Measurements from ENCODE around the gene PCDHA10.
"Not testable (repeated sequence)": the region's sequence is repeated elsewhere in the genome, so short reads cannot be mapped to it uniquely, and the experiment has no call there.

Gene PCDHA10, protein sequence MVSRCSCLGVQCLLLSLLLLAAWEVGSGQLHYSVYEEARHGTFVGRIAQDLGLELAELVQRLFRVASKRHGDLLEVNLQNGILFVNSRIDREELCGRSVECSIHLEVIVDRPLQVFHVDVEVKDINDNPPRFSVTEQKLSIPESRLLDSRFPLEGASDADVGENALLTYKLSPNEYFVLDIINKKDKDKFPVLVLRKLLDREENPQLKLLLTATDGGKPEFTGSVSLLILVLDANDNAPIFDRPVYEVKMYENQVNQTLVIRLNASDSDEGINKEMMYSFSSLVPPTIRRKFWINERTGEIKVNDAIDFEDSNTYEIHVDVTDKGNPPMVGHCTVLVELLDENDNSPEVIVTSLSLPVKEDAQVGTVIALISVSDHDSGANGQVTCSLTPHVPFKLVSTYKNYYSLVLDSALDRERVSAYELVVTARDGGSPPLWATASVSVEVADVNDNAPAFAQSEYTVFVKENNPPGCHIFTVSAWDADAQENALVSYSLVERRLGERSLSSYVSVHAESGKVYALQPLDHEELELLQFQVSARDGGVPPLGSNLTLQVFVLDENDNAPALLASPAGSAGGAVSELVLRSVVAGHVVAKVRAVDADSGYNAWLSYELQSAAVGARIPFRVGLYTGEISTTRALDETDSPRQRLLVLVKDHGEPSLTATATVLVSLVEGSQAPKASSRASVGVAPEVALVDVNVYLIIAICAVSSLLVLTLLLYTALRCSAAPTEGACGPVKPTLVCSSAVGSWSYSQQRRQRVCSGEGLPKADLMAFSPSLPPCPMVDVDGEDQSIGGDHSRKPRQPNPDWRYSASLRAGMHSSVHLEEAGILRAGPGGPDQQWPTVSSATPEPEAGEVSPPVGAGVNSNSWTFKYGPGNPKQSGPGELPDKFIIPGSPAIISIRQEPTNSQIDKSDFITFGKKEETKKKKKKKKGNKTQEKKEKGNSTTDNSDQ
- 0 reads per million in 3 experiments for total RNA-seq

DNA sequence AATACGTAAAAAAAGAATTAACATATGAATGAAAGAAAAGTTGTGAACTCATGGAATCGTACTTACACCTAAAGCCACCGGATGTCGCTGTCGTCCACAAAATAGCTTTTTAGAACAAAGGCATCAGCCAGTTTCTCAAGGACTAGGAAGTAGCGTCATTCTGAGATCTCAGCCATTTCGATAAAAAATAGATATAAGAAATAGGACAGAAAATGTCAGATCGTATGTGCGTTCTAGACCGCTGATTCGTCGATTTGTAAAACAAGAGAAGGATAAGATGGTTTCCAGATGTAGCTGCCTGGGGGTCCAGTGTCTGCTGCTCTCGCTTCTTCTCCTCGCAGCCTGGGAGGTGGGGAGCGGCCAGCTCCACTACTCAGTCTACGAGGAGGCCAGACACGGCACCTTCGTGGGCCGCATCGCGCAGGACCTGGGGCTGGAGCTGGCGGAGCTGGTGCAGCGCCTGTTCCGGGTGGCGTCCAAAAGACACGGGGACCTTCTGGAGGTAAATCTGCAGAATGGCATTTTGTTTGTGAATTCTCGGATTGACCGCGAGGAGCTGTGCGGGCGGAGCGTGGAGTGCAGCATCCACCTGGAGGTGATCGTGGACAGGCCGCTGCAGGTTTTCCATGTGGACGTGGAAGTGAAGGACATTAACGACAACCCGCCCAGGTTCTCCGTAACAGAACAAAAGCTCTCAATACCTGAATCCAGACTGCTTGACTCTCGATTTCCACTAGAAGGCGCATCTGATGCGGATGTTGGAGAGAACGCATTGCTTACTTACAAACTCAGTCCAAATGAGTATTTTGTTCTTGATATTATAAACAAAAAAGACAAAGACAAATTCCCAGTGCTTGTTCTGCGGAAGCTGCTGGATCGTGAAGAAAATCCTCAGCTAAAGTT lies at the start of gene PCDHA10:
TSS of gene PCDHA10 (plus strand) at position 126 of the 903 bp plus-strand sequence. CDS start at position 278, 152 bp downstream.
- no peak for DNase-seq

DNA sequence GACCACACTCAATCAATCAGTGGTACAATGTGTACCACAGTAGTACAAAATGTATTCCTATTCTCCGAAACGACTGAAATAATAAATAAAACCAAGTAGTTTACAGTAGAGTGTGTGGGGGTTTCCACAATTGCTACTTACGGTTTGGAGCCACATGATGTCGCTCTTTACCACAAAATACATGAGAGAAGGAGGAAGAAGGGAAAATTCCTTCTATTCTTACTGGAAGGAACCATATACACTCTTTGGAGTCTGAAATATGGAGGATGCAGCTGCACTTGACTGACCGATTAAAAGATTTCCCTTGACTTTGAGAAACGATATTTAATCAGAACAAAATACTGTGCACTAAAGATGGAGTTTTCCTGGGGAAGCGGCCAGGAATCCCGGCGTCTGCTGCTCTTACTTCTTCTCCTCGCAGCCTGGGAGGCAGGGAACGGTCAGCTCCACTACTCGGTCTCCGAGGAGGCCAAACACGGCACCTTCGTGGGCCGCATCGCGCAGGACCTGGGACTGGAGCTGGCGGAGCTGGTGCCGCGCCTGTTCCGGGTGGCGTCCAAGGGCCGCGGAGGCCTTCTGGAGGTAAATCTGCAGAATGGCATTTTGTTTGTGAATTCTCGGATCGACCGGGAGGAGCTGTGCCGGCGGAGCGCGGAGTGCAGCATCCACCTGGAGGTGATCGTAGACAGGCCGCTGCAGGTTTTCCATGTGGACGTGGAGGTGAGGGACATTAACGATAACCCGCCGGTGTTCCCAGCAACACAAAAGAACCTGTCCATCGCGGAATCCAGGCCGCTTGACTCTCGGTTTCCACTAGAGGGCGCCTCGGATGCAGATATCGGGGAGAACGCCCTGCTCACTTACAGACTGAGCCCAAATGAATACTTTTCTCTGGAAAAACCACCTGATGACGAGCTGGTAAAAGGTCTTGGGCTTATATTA lies 48.6 kb upstream of the PCDHA10 start, which contains the start of gene PCDHA4:
TSS of gene PCDHA4 (plus strand) at position 235 of the 942 bp plus-strand sequence.
- DNase-seq: no peak

DNA sequence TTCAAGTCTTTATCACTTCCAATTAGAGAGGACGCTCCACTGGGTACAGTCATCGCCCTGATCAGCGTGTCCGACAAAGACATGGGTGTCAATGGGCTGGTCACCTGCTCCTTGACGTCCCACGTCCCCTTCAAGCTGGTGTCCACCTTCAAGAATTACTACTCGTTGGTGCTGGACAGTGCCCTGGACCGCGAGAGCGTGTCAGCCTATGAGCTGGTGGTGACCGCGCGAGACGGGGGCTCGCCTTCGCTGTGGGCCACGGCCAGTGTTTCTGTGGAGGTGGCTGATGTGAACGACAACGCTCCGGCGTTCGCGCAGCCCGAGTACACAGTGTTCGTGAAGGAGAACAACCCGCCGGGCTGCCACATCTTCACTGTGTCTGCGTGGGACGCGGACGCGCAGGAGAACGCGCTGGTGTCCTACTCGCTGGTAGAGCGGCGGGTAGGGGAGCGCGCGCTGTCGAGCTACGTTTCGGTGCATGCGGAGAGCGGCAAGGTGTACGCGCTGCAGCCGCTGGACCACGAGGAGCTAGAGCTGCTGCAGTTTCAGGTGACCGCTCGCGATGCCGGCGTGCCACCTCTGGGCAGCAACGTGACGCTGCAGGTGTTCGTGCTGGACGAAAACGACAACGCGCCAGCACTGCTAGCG lies 47.3 kb upstream of the PCDHA10 start:
- not testable (repeated sequence) for DNase-seq

- DNase-seq: no peak
Measured at GRCh38 chr5:140808889-140809291, 46.8 kb upstream of the PCDHA10 start.

DNA sequence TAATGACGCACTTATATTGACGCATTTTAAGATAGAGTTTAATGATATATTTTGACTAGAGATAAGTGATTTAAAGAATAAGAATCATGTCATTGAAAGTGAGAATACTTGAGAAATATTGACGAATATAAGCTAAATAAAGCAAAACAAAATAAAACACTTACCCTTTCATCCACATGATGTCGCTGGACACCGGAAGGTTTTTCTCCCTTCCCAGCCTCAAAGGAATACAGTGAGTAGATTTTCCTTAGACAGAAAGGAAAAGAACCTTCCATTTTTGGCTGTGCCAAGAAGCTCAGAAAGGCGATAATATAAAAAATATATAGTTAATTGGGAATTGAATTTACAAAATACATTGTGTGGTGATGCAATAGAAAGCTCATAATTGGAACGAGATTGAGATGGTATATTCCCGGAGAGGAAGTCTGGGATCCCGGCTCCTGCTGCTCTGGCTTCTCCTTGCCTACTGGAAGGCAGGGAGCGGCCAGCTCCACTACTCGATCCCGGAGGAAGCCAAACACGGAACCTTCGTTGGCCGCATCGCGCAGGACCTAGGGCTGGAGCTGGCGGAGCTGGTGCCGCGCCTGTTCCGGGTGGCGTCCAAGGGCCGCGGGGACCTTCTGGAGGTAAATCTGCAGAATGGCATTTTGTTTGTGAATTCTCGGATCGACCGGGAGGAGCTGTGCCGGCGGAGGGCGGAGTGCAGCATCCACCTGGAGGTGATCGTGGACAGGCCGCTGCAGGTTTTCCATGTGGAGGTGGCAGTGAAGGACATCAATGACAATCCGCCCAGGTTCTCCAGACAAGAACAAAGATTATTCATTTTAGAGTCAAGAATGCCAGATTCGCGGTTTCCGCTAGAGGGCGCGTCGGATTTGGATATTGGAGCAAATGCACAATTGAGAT lies 34.1 kb upstream of the PCDHA10 start, which contains the start of gene PCDHA5:
TSS of gene PCDHA5 (plus strand) at position 239 of the 906 bp plus-strand sequence.
- DNase-seq: no peak

DNA sequence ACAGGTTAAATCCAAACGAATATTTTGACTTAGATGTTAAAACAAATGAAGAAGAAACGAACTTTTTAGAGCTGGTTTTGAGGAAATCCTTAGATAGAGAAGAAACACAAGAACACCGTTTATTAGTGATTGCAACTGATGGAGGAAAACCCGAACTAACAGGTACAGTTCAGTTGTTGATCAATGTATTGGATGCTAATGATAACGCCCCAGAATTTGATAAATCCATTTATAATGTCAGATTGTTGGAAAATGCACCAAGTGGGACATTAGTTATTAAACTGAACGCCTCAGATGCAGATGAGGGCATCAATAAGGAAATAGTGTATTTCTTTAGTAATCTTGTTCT lies 33.4 kb upstream of the PCDHA10 start:
- DNase-seq: no peak

DNA sequence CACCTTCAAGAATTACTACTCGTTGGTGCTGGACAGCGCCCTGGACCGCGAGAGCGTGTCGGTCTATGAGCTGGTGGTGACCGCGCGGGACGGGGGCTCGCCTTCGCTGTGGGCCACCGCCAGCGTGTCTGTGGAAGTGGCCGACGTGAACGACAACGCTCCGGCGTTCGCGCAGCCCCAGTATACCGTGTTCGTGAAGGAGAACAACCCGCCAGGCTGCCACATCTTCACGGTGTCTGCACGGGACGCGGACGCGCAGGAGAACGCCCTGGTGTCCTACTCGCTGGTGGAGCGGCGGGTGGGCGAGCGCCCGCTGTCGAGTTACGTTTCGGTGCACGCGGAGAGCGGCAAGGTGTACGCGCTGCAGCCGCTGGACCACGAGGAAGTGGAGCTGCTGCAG lies 32.7 kb upstream of the PCDHA10 start:
- not testable (repeated sequence) for DNase-seq

DNA sequence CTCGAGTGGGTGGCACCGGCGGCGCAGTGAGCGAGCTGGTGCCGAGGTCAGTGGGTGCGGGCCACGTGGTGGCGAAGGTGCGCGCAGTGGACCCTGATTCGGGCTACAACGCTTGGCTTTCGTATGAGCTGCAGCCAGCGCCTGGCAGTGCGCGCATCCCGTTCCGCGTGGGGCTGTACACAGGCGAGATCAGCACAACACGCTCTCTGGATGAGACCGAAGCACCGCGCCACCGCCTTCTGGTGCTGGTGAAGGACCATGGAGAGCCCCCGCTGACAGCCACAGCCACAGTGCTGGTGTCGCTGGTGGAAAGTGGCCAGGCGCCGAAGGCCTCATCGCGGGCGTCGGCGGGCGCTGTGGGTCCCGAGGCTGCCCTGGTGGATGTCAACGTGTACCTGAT lies 32.2 kb upstream of the PCDHA10 start:
- no peak for DNase-seq

DNA sequence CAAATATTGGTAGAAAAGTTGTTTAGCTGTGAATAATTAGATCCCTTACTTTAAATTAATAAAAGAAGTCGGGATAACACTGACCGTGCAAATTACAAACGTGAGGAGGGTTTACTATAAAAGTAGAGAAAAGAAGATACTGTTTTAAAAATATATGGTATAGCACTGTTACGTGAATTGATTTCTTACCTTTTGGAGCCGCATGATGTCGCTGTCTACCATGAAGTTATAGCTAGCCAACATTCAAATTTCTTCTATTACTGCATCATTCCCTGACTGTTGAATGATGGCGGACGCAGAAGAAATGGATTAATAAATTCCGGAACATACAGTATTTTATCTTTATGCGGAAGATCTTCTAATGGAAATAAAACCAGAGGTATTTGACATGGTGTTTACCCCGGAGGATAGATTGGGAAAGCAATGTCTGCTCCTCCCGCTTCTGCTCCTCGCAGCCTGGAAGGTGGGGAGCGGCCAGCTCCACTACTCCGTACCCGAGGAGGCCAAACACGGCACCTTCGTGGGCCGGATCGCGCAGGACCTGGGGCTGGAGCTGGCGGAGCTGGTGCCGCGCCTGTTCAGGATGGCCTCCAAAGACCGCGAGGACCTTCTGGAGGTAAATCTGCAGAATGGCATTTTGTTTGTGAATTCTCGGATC lies 27.9 kb upstream of the PCDHA10 start, which contains the start of gene PCDHA6:
TSS of gene PCDHA6 (plus strand) at position 257 of the 658 bp plus-strand sequence. CDS start at position 389, 132 bp downstream.
- no peak for DNase-seq

- DNase-seq: no peak
Measured at GRCh38 chr5:140828362-140828737, 27.3 kb upstream of the PCDHA10 start.

DNA sequence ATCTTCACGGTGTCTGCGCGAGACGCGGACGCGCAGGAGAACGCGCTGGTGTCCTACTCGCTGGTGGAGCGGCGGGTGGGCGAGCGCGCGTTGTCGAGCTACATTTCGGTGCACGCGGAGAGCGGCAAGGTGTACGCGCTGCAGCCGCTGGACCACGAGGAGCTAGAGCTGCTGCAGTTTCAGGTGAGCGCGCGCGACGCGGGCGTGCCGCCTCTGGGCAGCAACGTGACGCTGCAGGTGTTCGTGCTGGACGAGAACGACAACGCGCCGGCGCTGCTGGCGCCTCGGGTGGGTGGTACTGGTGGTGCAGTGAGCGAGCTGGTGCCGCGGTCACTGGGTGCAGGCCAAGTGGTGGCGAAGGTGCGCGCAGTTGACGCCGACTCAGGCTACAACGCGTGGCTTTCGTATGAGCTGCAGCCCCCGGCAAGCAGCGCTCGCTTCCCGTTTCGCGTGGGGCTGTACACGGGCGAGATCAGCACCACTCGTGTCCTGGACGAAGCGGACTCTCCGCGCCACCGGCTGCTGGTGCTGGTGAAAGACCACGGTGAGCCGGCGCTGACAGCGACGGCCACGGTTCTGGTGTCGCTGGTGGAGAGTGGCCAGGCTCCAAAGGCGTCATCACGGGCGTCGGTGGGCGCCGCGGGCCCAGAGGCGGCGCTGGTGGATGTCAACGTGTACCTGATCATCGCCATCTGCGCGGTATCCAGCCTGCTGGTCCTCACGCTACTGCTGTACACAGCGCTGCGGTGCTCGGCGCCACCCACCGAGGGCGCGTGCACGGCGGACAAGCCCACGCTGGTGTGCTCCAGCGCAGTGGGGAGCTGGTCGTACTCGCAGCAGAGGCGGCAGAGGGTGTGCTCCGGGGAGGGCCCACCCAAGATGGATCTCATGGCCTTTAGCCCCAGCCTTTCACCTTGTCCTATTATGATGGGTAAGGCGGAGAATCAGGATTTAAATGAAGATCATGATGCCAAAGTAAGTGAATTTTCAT lies 25.9 kb upstream of the PCDHA10 start:
- DNase-seq: not testable (repeated sequence)

DNA sequence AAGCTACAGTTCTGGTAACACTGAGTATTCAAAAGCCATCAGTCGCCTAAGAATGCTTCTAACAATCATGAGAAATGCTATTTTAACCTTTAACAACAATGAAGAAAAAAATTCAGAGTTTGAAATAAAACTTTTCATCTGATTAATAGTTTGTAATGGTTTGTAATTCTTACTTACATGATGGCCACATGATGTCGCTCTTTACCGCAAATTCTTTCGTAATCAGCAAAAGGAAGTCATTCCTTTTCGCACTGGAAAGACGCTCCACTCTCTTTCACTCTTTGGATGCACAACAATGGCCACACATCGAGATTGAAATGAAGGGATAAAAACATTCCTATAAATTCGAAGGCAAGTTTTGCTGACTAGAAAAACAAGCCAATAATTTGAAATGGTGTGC lies 21.7 kb upstream of the PCDHA10 start, which contains the start of gene PCDHA7:
TSS of gene PCDHA7 (plus strand) at position 277 of the 400 bp plus-strand sequence. CDS start at position 392, 115 bp downstream.
- DNase-seq: no peak

DNA sequence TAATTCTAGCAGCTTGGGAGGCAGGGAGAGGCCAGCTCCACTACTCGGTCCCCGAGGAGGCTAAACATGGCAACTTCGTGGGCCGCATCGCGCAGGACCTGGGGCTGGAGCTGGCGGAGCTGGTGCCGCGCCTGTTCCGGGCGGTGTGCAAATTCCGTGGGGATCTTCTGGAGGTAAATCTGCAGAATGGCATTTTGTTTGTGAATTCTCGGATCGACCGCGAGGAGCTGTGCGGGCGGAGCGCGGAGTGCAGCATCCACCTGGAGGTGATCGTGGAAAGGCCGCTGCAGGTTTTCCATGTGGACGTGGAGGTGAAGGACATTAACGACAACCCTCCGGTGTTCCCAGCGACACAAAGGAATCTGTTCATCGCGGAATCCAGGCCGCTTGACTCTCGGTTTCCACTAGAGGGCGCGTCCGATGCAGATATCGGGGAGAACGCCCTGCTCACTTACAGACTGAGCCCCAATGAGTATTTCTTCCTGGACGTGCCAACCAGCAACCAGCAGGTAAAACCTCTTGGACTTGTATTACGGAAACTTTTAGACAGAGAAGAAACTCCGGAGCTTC lies 21.2 kb upstream of the PCDHA10 start:
- not testable (repeated sequence) for DNase-seq

GRCh38 chr5:140835622-140836510 lies 19.8 kb upstream of the PCDHA10 start:
- no peak for DNase-seq

Data from central memory CD4-positive, alpha-beta T cell (primary cell).